Left hindlimb (tissue), 1 donor: Measurements from ENCODE around the gene SLC30A1.
"Not testable (repeated sequence)": the region's sequence is repeated elsewhere in the genome, so short reads cannot be mapped to it uniquely, and the experiment has no call there.

ENCODE experiments used
- DNase-seq: peaks from one replicate; pipeline ENCODE4 v3.0.0-alpha.2; 2018

The SLC30A1 gene

GRCh38 chr1:211578640-211579439, at the start of gene SLC30A1:
SLC30A1 (minus strand) TSS chr1:211579161; CDS start chr1:211578612, 549 bp downstream.
- peak; percentile 99 for DNase-seq

- peak; percentile 73 for DNase-seq
Measured at GRCh38 chr1:211628417-211628816, 49.5 kb upstream of the SLC30A1 start.

GRCh38 chr1:211627259-211627658, 48.3 kb upstream of the SLC30A1 start:
- DNase-seq, result no peak

DNA sequence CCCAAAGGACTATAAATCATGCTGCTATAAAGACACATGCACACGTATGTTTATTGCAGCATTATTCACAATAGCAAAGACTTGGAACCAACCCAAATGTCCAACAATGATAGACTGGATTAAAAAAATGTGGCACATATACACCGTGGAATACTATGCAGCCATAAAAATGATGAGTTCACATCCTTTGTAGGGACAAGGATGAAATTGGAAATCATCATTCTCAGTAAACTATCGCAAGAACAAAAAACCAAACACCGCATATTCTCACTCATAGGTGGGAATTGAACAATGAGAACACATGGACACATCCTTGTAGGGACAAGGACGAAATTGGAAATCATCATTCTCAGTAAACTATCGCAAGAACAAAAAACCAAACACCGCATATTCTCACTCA, 46.9 kb upstream of the SLC30A1 start:
- DNase-seq, result not testable (repeated sequence)

- no peak for DNase-seq
Measured at GRCh38 chr1:211625040-211625439, 46.1 kb upstream of the SLC30A1 start.

GRCh38 chr1:211623515-211623914, 44.6 kb upstream of the SLC30A1 start:
- no peak for DNase-seq

DNA sequence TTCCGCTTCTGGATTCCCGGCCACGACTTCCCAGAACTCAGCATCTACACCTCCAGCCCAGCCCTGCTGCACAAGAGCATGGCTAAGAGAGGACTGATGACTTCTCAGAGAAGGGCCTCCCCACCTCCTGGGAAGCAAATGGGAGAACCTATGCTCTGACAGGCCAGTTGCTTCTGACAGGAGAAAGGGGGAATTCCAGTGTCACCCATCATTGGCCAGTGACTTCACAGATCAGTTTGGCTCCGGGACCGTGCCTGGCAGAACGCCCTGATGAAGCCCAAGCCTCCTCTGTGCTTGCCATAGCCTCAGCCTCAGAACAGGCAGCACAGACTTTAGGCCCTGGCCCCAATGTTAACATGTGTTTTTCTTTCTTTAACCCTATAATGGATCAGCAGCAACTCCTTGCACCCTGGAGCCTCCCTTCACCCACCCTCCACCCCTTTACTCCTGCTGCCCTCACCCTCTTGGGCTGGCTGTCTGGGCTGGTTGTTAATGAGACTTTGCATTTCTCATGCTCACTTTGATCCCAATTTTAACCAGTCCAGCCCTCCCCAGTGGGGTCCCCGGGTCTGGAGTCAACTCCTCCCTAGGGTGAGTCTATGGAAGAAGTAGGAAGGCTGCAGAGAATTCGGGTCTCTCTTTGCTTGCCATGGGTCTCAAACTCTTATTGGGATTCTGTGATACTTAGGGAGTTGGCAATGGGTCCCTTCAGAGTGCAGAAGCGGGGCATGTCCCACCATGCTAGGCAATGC, 42.7 kb upstream of the SLC30A1 start:
- DNase-seq, result no peak

DNA sequence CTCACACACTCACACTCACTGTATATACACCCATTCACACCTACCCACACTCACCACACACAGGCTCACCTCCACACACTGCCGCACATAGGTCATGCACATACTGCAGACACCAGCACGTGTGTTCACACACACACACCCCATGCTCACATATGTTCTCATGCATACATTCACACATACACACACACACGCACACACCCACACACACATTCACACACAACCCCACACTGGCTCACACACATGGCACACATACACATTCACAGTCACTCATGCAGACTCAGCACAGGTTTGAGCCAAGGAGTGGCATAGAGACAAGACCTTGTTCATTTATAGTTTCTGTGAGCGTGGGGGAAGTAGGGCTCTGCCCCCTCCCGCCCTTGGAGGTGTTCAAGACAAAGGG, 41.1 kb upstream of the SLC30A1 start:
- DNase-seq, result no peak

GRCh38 chr1:211619033-211619996, 40.4 kb upstream of the SLC30A1 start:
- DNase-seq, result no peak

- DNase-seq, result no peak
Measured at GRCh38 chr1:211616965-211617297, 38.0 kb upstream of the SLC30A1 start.

GRCh38 chr1:211616231-211616964, 37.4 kb upstream of the SLC30A1 start:
- DNase-seq, result peak; percentile 86

GRCh38 chr1:211614615-211615014, 35.7 kb upstream of the SLC30A1 start:
- DNase-seq, result no peak

GRCh38 chr1:211613951-211614350, 35.0 kb upstream of the SLC30A1 start:
- DNase-seq, result no peak

- peak; percentile 52 for DNase-seq
Measured at GRCh38 chr1:211613108-211613947, 34.4 kb upstream of the SLC30A1 start.

DNA sequence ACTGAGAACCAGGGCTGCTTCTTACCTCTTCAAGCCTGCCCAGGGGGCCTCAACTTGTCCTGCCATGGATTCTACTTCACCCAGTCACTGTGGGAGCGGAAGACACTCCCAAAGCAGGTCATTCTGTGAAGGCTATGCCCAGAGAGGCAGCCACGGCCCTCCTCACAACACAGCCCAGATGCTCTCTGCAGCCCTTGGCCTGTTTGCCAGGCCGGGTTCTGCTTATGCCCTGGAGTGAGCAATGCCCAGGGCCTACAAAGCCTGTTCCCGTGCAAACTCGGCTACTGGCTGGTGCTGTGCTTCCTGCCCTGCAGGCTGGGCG, 33.8 kb upstream of the SLC30A1 start:
- DNase-seq, result no peak

DNA sequence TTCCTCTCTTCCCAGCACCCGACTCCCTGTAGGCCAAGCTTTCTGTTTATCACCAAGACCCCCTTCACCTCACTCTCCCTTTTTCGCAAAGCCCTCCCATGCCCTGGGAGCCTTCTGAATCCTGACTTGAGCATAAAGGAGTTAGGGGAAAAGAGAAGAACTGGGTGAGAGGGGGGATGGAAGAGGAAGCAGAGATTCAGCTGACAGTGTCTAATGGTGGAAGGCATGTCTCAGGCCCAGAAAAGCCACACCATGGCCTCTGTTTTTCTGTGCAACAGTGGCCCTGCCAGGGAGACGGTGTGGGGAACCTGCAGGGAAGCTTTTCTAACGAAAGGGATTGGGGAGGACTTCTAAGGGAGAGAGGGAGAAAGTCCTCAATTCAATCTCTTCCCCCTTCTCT, 32.9 kb upstream of the SLC30A1 start:
- DNase-seq, result no peak

GRCh38 chr1:211610779-211611556, 32.0 kb upstream of the SLC30A1 start:
- DNase-seq, result peak; percentile 82

- no peak for DNase-seq
Measured at GRCh38 chr1:211609120-211610024, 30.4 kb upstream of the SLC30A1 start.

DNA sequence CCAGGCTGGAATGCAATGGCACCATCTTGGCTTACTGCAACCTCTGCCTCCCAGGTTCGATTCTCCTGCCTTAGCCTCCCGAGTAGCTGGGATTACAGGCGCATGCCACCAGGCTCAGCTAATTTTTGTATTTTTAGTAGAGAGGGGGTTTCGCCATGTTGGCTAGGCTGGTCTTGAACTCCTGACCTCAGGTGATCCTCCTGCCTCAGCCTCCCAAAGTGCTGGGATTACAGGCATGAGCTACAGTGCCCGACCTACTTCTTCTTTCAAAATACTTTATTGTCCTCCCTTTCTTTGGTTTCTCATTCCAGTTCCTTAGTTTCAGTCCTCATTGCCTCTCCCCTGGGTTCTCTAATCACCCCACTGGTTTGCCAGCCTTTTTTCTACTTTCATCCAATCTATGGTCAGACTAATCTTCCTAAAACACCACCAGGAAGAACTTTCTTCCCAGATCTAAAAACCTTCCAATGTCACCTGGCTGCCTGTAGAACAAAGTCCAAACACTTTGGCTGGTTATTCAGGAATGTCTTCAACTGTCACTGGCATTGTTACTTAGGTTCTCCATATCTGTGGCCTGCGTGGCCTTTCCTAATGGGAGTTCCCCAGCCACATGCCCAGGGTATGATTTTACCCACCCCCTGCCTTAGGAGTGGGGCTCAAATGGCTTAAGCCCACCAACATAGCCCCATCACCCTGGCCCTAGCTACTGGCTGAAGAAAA, 29.0 kb upstream of the SLC30A1 start:
- no peak for DNase-seq
